Liver (tissue), 9 donors: ENCODE results near the gene ADGRV1. TPM values are rescaled to one million over a fixed set of nuclear protein-coding genes. Genes with fewer than 3 reads are reported as not detected.

Source experiments
- DNase-seq: peaks from one replicate; pipeline ENCODE4 v3.0.0-alpha.2; 2017; ENCODE audit warnings: low spot score
- H3K27ac ChIP-seq, 2 donors: one replicate each; pipeline ENCODE4 v1.7.0; 2013; ENCODE audit warnings: inconsistent platforms in 2 of 2, low read length in 2 of 2, control low read depth in 1 of 2, low read depth in 1 of 2, mild to moderate bottlenecking in 1 of 2
- H3K27me3 ChIP-seq, 4 donors: one replicate each; pipeline versions ENCODE4 v1.6.1 to v1.7.0; 2013; ENCODE audit warnings: low read length in 3 of 4, inconsistent platforms in 1 of 4, mild to moderate bottlenecking in 1 of 4, moderate library complexity in 1 of 4; ENCODE audit not compliant: control insufficient read depth in 4 of 4, insufficient read depth in 4 of 4
- H3K36me3 ChIP-seq, 4 donors: one replicate each; pipeline versions ENCODE4 v1.6.1 to v1.7.0; 2013; ENCODE audit warnings: low read length in 3 of 4, mild to moderate bottlenecking in 3 of 4, low read depth in 1 of 4, moderate library complexity in 1 of 4; ENCODE audit not compliant: control insufficient read depth in 4 of 4, insufficient read depth in 3 of 4
- H3K4me1 ChIP-seq, 4 donors: one replicate each; pipeline versions ENCODE4 v1.6.1 to v1.7.0; 2013; ENCODE audit warnings: low read length in 3 of 4, mild to moderate bottlenecking in 3 of 4, moderate library complexity in 1 of 4; ENCODE audit not compliant: control insufficient read depth in 4 of 4, insufficient read depth in 4 of 4
- H3K4me3 ChIP-seq, 3 donors: one replicate each; pipeline versions ENCODE4 v1.6.1 to v1.7.0; 2013; ENCODE audit warnings: low read length in 3 of 3, control low read depth in 1 of 3, low read depth in 1 of 3, mild to moderate bottlenecking in 1 of 3
- H3K9ac ChIP-seq, 2 donors: one replicate each; pipeline ENCODE4 v1.7.0; 2013; ENCODE audit warnings: low read length in 2 of 2, mild to moderate bottlenecking in 2 of 2, moderate library complexity in 2 of 2, control low read depth in 1 of 2, low read depth in 1 of 2
- H3K9me3 ChIP-seq, 4 donors: one replicate each; pipeline versions ENCODE4 v1.6.1 to v1.7.0; 2013; ENCODE audit warnings: low read length in 3 of 4; ENCODE audit not compliant: control insufficient read depth in 4 of 4
- EGR1 ChIP-seq, 2 donors: IDR thresholded peaks; 2 replicates each; pipeline ENCODE4 v1.6.1; 2016 to 2018; ENCODE audit warnings: antibody characterized with exemption in 2 of 2, low read depth in 2 of 2
- FOXA1 ChIP-seq: IDR thresholded peaks from 2 replicates; pipeline ENCODE4 v1.6.1; 2016; ENCODE audit warnings: antibody characterized with exemption
- FOXA2 ChIP-seq: IDR thresholded peaks from 2 replicates; pipeline ENCODE4 v1.6.1; 2016; ENCODE audit warnings: antibody characterized with exemption
- GABPA ChIP-seq, 2 donors: IDR thresholded peaks in 1 of 2; conservative IDR thresholded peaks in 1 of 2; 2 replicates each; pipeline ENCODE4 v1.6.1; 2016; ENCODE audit warnings: antibody characterized with exemption in 2 of 2, mild to moderate bottlenecking in 1 of 2, moderate library complexity in 1 of 2
- HNF4A ChIP-seq, 2 donors: conservative IDR thresholded peaks; 2 replicates each; pipeline ENCODE4 v1.6.1; 2016; ENCODE audit warnings: antibody characterized with exemption in 2 of 2, mild to moderate bottlenecking in 2 of 2
- HNF4G ChIP-seq: IDR thresholded peaks from 2 replicates; pipeline ENCODE4 v1.6.1; 2016; ENCODE audit warnings: antibody characterized with exemption
- JUND ChIP-seq, 2 donors: IDR thresholded peaks; 2 replicates each; pipeline ENCODE4 v1.6.1; 2016; ENCODE audit warnings: antibody characterized with exemption in 2 of 2
- NR2F2 ChIP-seq: IDR thresholded peaks from 2 replicates; pipeline ENCODE4 v1.6.1; 2016; ENCODE audit warnings: antibody characterized with exemption
- RAD21 ChIP-seq, 2 donors: IDR thresholded peaks; 2 replicates each; pipeline ENCODE4 v1.6.1; 2016; ENCODE audit warnings: antibody characterized with exemption in 2 of 2, mild to moderate bottlenecking in 2 of 2
- RXRA ChIP-seq, 2 donors: IDR thresholded peaks; 2 replicates each; pipeline ENCODE4 v1.6.1; 2017 to 2018; ENCODE audit warnings: antibody characterized with exemption in 2 of 2, mild to moderate bottlenecking in 1 of 2
- SP1 ChIP-seq: IDR thresholded peaks from 2 replicates; pipeline ENCODE4 v1.6.1; 2018; ENCODE audit warnings: antibody characterized with exemption, mild to moderate bottlenecking
- TAF1 ChIP-seq: conservative IDR thresholded peaks from 2 replicates; pipeline ENCODE4 v1.6.1; 2016; ENCODE audit warnings: antibody characterized with exemption, mild to moderate bottlenecking
- WGBS: extraction: QIAGEN DNeasy Blood & Tissue Kit; methylation state at CpG from one replicate; pipeline ENCODE4 v1.1.7; 2013; 5-methylcytosine and 5-hydroxymethylcytosine counted together
- polyA plus RNA-seq, 2 donors: library from polyadenylated mRNA; stranded (reverse) in 1 of 2; unstranded in 1 of 2; fragments of 200-250 nt in 1 of 2; fragments of >200 nt in 1 of 2; fragmentation: Nextera tagmentation in 1 of 2; extraction: Ambion mirVana in 1 of 2; gene quantifications; one replicate each; pipeline versions ENCODE4 v1.2.1 to v1.2.3, GENCODE V29; 2013 to 2015
- total RNA-seq, 2 donors: library from RNA; depleted of rRNA; stranded (reverse); fragments of >200 nt; gene quantifications; one replicate each; pipeline ENCODE4 v1.2.3, GENCODE V29; 2014
- TF ChIP-seq, protein P1 (sequence below): IDR thresholded peaks from 2 replicates; pipeline ENCODE4 v1.6.1; 2016; ENCODE audit warnings: antibody characterized with exemption
- TF ChIP-seq, protein P2 (sequence below): IDR thresholded peaks from 2 replicates; pipeline ENCODE4 v1.6.1; 2016; ENCODE audit warnings: antibody characterized with exemption, mild to moderate bottlenecking
- TF ChIP-seq, protein P3 (sequence below): IDR thresholded peaks from 2 replicates; pipeline ENCODE4 v1.6.1; 2016; ENCODE audit warnings: antibody characterized with exemption
- TF ChIP-seq, protein P4 (sequence below): fragments of 150-350 bp; IDR thresholded peaks from 2 replicates; pipeline ENCODE4 v1.5.1; 2017; ENCODE audit warnings: improper control_type of control experiment, low read depth, low read length; ENCODE audit not compliant: missing input control
- TF ChIP-seq, protein P5 (sequence below): IDR thresholded peaks from 2 replicates; pipeline ENCODE4 v1.6.1; 2016; ENCODE audit warnings: antibody characterized with exemption
- donor health status: healthy.
- donor health status: healthy.
- donor health status: healthy.
- donor health status: healthy.
- donor health status: healthy.

The ADGRV1 gene
- total and polyA plus RNA-seq, 4 donors = 5.1 to 15.5 (median 9.6) TPM

DNA sequence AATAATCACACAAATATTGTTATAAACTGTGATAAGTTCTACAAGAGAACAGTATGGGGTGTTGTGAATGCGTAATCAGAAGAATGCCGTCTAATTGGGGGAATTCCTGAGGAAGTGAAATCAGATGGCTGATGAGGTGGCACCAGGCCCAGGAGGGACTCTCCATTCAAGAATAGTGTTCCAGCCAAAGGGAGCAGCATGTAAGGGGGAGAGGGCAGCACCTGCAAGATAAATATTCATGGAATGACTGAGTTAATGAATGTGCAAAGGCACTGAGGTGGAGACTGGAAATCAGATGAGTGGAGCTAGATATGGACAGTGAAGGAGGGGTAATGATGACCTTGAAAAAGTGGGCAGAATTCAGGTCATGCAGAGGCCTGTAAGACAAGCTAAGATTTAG lies 574.0 kb downstream of the ADGRV1 start:
- Histone ChIP-seq H3K36me3 (no peaks in the 10 kb centered on the region), H3K27ac (no peak overlapping the region), H3K9me3 (no peaks in the 10 kb centered on the region), H3K9ac (no peak overlapping the region), H3K27me3 (no peaks in the 10 kb centered on the region), H3K4me3 (no peak overlapping the region), H3K4me1 (no peaks in the 10 kb centered on the region)
- 77% methylated on average over 2 of the region's 2 CpGs for WGBS
- TF ChIP-seq, protein P1, sequence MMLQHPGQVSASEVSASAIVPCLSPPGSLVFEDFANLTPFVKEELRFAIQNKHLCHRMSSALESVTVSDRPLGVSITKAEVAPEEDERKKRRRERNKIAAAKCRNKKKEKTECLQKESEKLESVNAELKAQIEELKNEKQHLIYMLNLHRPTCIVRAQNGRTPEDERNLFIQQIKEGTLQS = no peak
- TF ChIP-seq HNF4A (conservative IDR thresholded peaks at IDR 0.05) (no peak), FOXA1 (no peak), SP1 (no peak), RXRA (IDR thresholded peaks at IDR 0.05) (no peak), JUND (IDR thresholded peaks at IDR 0.05) (no peak), GABPA (IDR thresholded peaks at IDR 0.05 in 1 of 2, conservative IDR thresholded peaks at IDR 0.05 in 1 of 2) (no peak)
- TF ChIP-seq, protein P2, sequence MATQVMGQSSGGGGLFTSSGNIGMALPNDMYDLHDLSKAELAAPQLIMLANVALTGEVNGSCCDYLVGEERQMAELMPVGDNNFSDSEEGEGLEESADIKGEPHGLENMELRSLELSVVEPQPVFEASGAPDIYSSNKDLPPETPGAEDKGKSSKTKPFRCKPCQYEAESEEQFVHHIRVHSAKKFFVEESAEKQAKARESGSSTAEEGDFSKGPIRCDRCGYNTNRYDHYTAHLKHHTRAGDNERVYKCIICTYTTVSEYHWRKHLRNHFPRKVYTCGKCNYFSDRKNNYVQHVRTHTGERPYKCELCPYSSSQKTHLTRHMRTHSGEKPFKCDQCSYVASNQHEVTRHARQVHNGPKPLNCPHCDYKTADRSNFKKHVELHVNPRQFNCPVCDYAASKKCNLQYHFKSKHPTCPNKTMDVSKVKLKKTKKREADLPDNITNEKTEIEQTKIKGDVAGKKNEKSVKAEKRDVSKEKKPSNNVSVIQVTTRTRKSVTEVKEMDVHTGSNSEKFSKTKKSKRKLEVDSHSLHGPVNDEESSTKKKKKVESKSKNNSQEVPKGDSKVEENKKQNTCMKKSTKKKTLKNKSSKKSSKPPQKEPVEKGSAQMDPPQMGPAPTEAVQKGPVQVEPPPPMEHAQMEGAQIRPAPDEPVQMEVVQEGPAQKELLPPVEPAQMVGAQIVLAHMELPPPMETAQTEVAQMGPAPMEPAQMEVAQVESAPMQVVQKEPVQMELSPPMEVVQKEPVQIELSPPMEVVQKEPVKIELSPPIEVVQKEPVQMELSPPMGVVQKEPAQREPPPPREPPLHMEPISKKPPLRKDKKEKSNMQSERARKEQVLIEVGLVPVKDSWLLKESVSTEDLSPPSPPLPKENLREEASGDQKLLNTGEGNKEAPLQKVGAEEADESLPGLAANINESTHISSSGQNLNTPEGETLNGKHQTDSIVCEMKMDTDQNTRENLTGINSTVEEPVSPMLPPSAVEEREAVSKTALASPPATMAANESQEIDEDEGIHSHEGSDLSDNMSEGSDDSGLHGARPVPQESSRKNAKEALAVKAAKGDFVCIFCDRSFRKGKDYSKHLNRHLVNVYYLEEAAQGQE = no peak
- TF ChIP-seq, protein P3, sequence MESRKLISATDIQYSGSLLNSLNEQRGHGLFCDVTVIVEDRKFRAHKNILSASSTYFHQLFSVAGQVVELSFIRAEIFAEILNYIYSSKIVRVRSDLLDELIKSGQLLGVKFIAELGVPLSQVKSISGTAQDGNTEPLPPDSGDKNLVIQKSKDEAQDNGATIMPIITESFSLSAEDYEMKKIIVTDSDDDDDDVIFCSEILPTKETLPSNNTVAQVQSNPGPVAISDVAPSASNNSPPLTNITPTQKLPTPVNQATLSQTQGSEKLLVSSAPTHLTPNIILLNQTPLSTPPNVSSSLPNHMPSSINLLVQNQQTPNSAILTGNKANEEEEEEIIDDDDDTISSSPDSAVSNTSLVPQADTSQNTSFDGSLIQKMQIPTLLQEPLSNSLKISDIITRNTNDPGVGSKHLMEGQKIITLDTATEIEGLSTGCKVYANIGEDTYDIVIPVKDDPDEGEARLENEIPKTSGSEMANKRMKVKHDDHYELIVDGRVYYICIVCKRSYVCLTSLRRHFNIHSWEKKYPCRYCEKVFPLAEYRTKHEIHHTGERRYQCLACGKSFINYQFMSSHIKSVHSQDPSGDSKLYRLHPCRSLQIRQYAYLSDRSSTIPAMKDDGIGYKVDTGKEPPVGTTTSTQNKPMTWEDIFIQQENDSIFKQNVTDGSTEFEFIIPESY = no peak
- TF ChIP-seq, protein P4, sequence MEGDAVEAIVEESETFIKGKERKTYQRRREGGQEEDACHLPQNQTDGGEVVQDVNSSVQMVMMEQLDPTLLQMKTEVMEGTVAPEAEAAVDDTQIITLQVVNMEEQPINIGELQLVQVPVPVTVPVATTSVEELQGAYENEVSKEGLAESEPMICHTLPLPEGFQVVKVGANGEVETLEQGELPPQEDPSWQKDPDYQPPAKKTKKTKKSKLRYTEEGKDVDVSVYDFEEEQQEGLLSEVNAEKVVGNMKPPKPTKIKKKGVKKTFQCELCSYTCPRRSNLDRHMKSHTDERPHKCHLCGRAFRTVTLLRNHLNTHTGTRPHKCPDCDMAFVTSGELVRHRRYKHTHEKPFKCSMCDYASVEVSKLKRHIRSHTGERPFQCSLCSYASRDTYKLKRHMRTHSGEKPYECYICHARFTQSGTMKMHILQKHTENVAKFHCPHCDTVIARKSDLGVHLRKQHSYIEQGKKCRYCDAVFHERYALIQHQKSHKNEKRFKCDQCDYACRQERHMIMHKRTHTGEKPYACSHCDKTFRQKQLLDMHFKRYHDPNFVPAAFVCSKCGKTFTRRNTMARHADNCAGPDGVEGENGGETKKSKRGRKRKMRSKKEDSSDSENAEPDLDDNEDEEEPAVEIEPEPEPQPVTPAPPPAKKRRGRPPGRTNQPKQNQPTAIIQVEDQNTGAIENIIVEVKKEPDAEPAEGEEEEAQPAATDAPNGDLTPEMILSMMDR = no peak
- DNase-seq = no peak

DNA sequence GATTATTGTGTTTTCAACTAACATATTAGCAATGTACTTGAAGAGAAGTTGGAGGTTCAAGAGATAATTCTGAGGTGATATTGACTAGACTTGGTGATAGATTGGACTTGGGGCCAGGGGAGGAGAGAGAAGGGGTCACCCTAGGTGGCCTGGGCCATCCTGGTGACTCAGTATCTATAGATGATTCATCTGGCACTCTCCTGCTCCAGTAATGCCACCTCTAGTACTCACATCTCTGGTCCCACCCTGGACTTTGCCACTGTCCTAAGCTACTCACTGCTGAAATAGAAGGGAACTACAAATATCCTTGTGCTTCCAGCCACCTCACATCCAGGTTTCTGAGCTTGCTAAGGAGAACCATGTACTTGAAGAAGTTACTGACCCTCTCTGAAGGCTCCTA lies 574.6 kb downstream of the ADGRV1 start:
- Histone ChIP-seq H3K4me1 (no peaks in the 10 kb centered on the region), H3K27me3 (no peaks in the 10 kb centered on the region), H3K27ac (no peak overlapping the region), H3K9ac (no peak overlapping the region), H3K9me3 (no peaks in the 10 kb centered on the region), H3K4me3 (no peak overlapping the region), H3K36me3 (no peaks in the 10 kb centered on the region)
- DNase-seq = no peak
- TF ChIP-seq JUND (IDR thresholded peaks at IDR 0.05) = no peak
- TF ChIP-seq, protein P5, sequence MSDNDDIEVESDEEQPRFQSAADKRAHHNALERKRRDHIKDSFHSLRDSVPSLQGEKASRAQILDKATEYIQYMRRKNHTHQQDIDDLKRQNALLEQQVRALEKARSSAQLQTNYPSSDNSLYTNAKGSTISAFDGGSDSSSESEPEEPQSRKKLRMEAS = no peak
- TF ChIP-seq, protein P3 = no peak
- no peak for TF ChIP-seq RAD21 (IDR thresholded peaks at IDR 0.05)
- TF ChIP-seq FOXA2 = no peak
- TF ChIP-seq HNF4A (conservative IDR thresholded peaks at IDR 0.05) = no peak
- no peak for TF ChIP-seq NR2F2
- no peak for TF ChIP-seq HNF4G
- no peak for TF ChIP-seq TAF1
- TF ChIP-seq EGR1 (IDR thresholded peaks at IDR 0.05; ENCODE audit: low read depth in 2 of 2) = no peak
- TF ChIP-seq, protein P2 = no peak
